Uterus (tissue), 4 donors: ENCODE measurements around the gene MYH14. TPM values are rescaled to one million over a fixed set of nuclear protein-coding genes. Genes with fewer than 3 reads are reported as not detected.

Experiments
- DNase-seq, 2 donors: peaks; one replicate each; pipeline ENCODE4 v3.0.0-alpha.2; 2019 to 2020
- H3K27ac ChIP-seq, 2 donors: fragments of 200-600 bp; sonication (generic); 1 replicate in 1 of 2; 2 replicates in 1 of 2; pipeline ENCODE4 v1.5.1; 2016 to 2018
- H3K27me3 ChIP-seq, 2 donors: fragments of 200-600 bp; sonication (generic); one replicate each; pipeline ENCODE4 v1.5.1; 2018 to 2019; ENCODE audit warnings: control low read depth in 1 of 2
- H3K36me3 ChIP-seq, 2 donors: fragments of 200-600 bp; sonication (generic); one replicate each; pipeline ENCODE4 v1.5.1; 2019; ENCODE audit warnings: control low read depth in 1 of 2
- H3K4me1 ChIP-seq, 2 donors: fragments of 200-600 bp; sonication (generic); one replicate each; pipeline ENCODE4 v1.5.1; 2018 to 2019; ENCODE audit warnings: control low read depth in 1 of 2
- H3K4me3 ChIP-seq, 2 donors: fragments of 200-600 bp; sonication (generic); 1 replicate in 1 of 2; 2 replicates in 1 of 2; pipeline ENCODE4 v1.5.1; 2018 to 2019; ENCODE audit warnings: mild to moderate bottlenecking in 1 of 2
- H3K9me3 ChIP-seq, 2 donors: fragments of 200-600 bp; sonication (generic); one replicate each; pipeline ENCODE4 v1.5.1; 2019; ENCODE audit warnings: control low read depth in 1 of 2
- CTCF ChIP-seq, 4 experiments: fragments of 200-600 bp in 2 of 4; fragments of 450-650 bp in 2 of 4; sonication (generic) in 2 of 4; IDR thresholded peaks; one replicate each; pipeline ENCODE4 v1.5.1; 2016 to 2019; ENCODE audit warnings: antibody characterized with exemption in 4 of 4, mild to moderate bottlenecking in 2 of 4, moderate library complexity in 1 of 4
- POLR2A ChIP-seq, 2 donors: fragments of 450-650 bp; IDR thresholded peaks; one replicate each; pipeline ENCODE4 v1.6.1; 2016; ENCODE audit warnings: antibody characterized with exemption in 2 of 2, mild to moderate bottlenecking in 1 of 2, moderate library complexity in 1 of 2
- intact Hi-C: fragments of 100-400 bp; cut with DNase I; formaldehyde crosslinking; loops from one replicate; pipeline ENCODE4 v1.15.1; 2023; ENCODE audit warnings: low total_unique reads
- total RNA-seq, 4 donors: library from RNA; depleted of rRNA in 3 of 4; stranded (reverse); fragments of >200 nt in 3 of 4; gene quantifications; one replicate each; pipeline versions ENCODE4 v1.1.0 to v1.2.4, GENCODE V29; 2014 to 2023
- donor health status: DM: yes; HTN: yes; CAD: no.

The MYH14 gene
- total RNA-seq, 4 donors from 2014 or later = 0.77 to 22.1 (median 1.4) TPM

DNA sequence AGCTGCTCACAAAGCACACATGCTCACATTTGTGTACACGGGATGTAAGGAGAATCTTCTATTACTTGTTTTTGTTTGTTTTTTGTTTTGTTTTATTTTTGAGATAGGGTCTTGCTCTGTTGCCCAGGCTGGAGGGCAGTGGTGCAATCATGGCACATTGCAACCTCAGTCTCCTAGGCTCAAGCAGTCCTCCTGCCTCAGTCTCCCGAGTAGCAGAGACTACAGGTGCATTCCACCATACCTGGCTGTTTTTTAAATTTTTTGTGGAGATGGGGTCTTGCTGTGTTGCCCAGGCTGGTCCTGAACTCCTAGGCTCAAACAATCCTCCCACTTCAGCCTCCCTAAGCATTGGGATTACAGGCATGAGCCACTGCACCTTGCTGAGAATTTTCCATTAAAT is 83.9 kb downstream of the MYH14 start:
- Histone ChIP-seq H3K4me3 (no peak overlapping the region), H3K27me3 (no peaks in the 10 kb centered on the region), H3K4me1 (no peaks in the 10 kb centered on the region), H3K9me3 (no peaks in the 10 kb centered on the region), H3K36me3 (no peaks in the 10 kb centered on the region), H3K27ac (no peak overlapping the region)
- no peak for TF ChIP-seq CTCF (IDR thresholded peaks at IDR 0.05)
- no peak for TF ChIP-seq POLR2A (IDR thresholded peaks at IDR 0.05)
- intact Hi-C loops = no loop called here
- no peak for DNase-seq

- no peaks in the 10 kb centered on the region for H3K4me1 ChIP-seq
- H3K4me3 ChIP-seq = no peak overlapping the region
- no peak overlapping the region for H3K27ac ChIP-seq
- TF ChIP-seq POLR2A (IDR thresholded peaks at IDR 0.05) = no peak
- TF ChIP-seq CTCF (IDR thresholded peaks at IDR 0.05) = no peak
- H3K27me3 ChIP-seq = no peaks in the 10 kb centered on the region
- DNase-seq = no peak
- no peaks in the 10 kb centered on the region for H3K9me3 ChIP-seq
- no peaks in the 10 kb centered on the region for H3K36me3 ChIP-seq
- intact Hi-C loops = no loop called here
These were observed 85.5 kb downstream of the MYH14 start for GRCh38 chr19:50288954-50289353.

DNA sequence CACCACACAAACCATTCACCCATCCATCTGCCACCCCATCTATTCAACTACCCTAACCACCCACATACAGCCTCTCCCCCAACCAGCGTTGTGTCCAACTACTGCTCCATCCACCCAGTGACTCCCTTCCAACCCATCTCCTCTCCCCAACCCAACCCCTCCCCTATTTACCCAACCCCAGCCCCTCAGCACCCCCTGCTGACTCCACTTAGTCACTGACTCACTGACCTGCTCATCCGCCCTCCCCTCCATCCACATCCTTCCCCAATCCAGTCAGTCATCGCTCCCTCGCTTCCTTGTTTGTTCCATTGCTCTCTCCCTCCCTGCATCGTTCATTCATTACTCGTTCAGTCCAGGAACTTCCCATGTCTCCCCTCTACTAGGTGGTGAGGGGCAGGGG is 86.6 kb downstream of the MYH14 start:
- H3K4me3 ChIP-seq = no peak overlapping the region
- intact Hi-C loops = no loop called here
- TF ChIP-seq CTCF (IDR thresholded peaks at IDR 0.05) = no peak
- TF ChIP-seq POLR2A (IDR thresholded peaks at IDR 0.05) = no peak
- H3K27me3 ChIP-seq = no peaks in the 10 kb centered on the region
- H3K27ac ChIP-seq = no peak overlapping the region
- H3K9me3 ChIP-seq = no peaks in the 10 kb centered on the region
- no peak for DNase-seq
- no peaks in the 10 kb centered on the region for H3K4me1 ChIP-seq
- H3K36me3 ChIP-seq = no peaks in the 10 kb centered on the region

- no peaks in the 10 kb centered on the region for H3K36me3 ChIP-seq
- no peaks in the 10 kb centered on the region for H3K9me3 ChIP-seq
- DNase-seq = no peak
These were observed 87.4 kb downstream of the MYH14 start for GRCh38 chr19:50290775-50291174.

GRCh38 chr19:50292216-50292827 is 88.9 kb downstream of the MYH14 start:
- H3K9me3 ChIP-seq = no peaks in the 10 kb centered on the region
- TF ChIP-seq POLR2A (IDR thresholded peaks at IDR 0.05) (no peak), CTCF (IDR thresholded peaks at IDR 0.05) (no peak)
- H3K4me1 ChIP-seq = no peaks in the 10 kb centered on the region
- H3K27ac ChIP-seq = no peak overlapping the region
- H3K27me3 ChIP-seq = no peaks in the 10 kb centered on the region
- no peak overlapping the region for H3K4me3 ChIP-seq
- H3K36me3 ChIP-seq = no peaks in the 10 kb centered on the region
- intact Hi-C loops = no loop called here
- DNase-seq = no peak

More at GRCh38 chr19:50290775-50291174, 87.4 kb downstream of the MYH14 start:
- Histone ChIP-seq H3K27ac (no peak overlapping the region), H3K4me3 (no peak overlapping the region), H3K27me3 (no peaks in the 10 kb centered on the region), H3K4me1 (no peaks in the 10 kb centered on the region)
- TF ChIP-seq POLR2A (IDR thresholded peaks at IDR 0.05) = no peak
- TF ChIP-seq CTCF (IDR thresholded peaks at IDR 0.05) = no peak
- intact Hi-C loops = no loop called here
